ENCODE results near the gene MAP2K6. TPM values are rescaled to one million over a fixed set of nuclear protein-coding genes. Genes with fewer than 3 reads are reported as not detected.

The MAP2K6 gene
- total and polyA plus RNA-seq, 10 of the 15 experiments (the other 5 are each of a cell fraction or from before 2014, with no cell fraction given): 15.6 to 70.3 (median 22.9) TPM

- no peak for TF ChIP-seq ZBTB40 (IDR thresholded peaks at IDR 0.05; ENCODE audit: borderline replicate concordance)
- TF ChIP-seq POLR2AphosphoS5 (IDR thresholded peaks at IDR 0.05; ENCODE audit: low read length): no peak
- TF ChIP-seq STAT1 (conservative IDR thresholded peaks at IDR 0.05): no peak
- no peak for TF ChIP-seq CUX1 (IDR thresholded peaks at IDR 0.05; ENCODE audit: insufficient replicate concordance, low read depth, low read length)
- TF ChIP-seq PRDM15 (CRISPR knock-in tag; IDR thresholded peaks at IDR 0.05): no peak
- no peak for TF ChIP-seq PBX3 (IDR thresholded peaks at IDR 0.05; ENCODE audit: insufficient replicate concordance, low read depth, low read length)
- TF ChIP-seq GATAD2B (conservative IDR thresholded peaks at IDR 0.05; ENCODE audit: low read depth): no peak
Observed at GRCh38 chr17:69425978-69426377, 11.5 kb downstream of the MAP2K6 start (continued).
